Adrenal gland (tissue), 5 donors: Measurements from ENCODE around the gene CKB.

Source experiments
- CTCF ChIP-seq, 6 experiments: fragments of 450-650 bp in 4 of 6; fragments of 200-600 bp in 2 of 6; sonication (generic) in 1 of 6; IDR thresholded peaks; 1 replicate in 5 of 6; 2 replicates in 1 of 6; pipeline versions ENCODE4 v1.5.1 to v1.8.0; 2016 to 2021; ENCODE audit warnings: antibody characterized with exemption in 6 of 6, mild to moderate bottlenecking in 2 of 6, moderate library complexity in 1 of 6
- POLR2A ChIP-seq, 2 donors: fragments of 450-650 bp; IDR thresholded peaks; one replicate each; pipeline ENCODE4 v1.6.1; 2017; ENCODE audit warnings: antibody characterized with exemption in 2 of 2, mild to moderate bottlenecking in 2 of 2, moderate library complexity in 1 of 2
- donor health status: DM: no; HTN: no; CAD: no.

GRCh38 chr14:103489621-103490020 lies 33.0 kb downstream of the CKB start:
- TF ChIP-seq CTCF (IDR thresholded peaks at IDR 0.05) (no peak), POLR2A (IDR thresholded peaks at IDR 0.05) (no peak)
